Immature natural killer cell (primary cell): ENCODE measurements around the gene CPEB3. TPM values are rescaled to one million over a fixed set of nuclear protein-coding genes. Genes with fewer than 3 reads are reported as not detected.
"Not testable (repeated sequence)": the region's sequence is repeated elsewhere in the genome, so short reads cannot be mapped to it uniquely, and the experiment has no call there.

Experiments
- DNase-seq, 3 donors: peaks; one replicate each; pipeline ENCODE4 v3.0.0; 2022; ENCODE audit warnings: mixed read lengths in 1 of 3
- H3K27ac Mint-ChIP-seq, 6 donors: one replicate each; pipeline ENCODE4 v1.8.0; 2020; ENCODE audit warnings: mixed read lengths in 6 of 6, mild to moderate bottlenecking in 5 of 6, inconsistent platforms in 4 of 6, moderate library complexity in 3 of 6
- H3K27me3 Mint-ChIP-seq, 3 donors: one replicate each; pipeline ENCODE4 v1.8.0; 2020 to 2021; ENCODE audit warnings: low read depth in 3 of 3, mild to moderate bottlenecking in 3 of 3, mixed read lengths in 3 of 3, moderate library complexity in 3 of 3, inconsistent platforms in 1 of 3
- H3K36me3 Mint-ChIP-seq, 3 donors: one replicate each; pipeline ENCODE4 v1.8.0; 2020; ENCODE audit warnings: mixed read lengths in 3 of 3, inconsistent platforms in 2 of 3, mild to moderate bottlenecking in 2 of 3
- H3K4me1 Mint-ChIP-seq, 2 donors: one replicate each; pipeline ENCODE4 v1.8.0; 2020; ENCODE audit warnings: inconsistent platforms in 2 of 2, mild to moderate bottlenecking in 2 of 2, mixed read lengths in 2 of 2, moderate library complexity in 1 of 2
- H3K4me3 Mint-ChIP-seq, 5 donors: one replicate each; pipeline ENCODE4 v1.8.0; 2020; ENCODE audit warnings: mild to moderate bottlenecking in 5 of 5, mixed read lengths in 5 of 5, inconsistent platforms in 3 of 5, moderate library complexity in 3 of 5
- H3K9me3 Mint-ChIP-seq, 6 donors: one replicate each; pipeline ENCODE4 v1.8.0; 2020; ENCODE audit warnings: mild to moderate bottlenecking in 6 of 6, mixed read lengths in 6 of 6, inconsistent platforms in 4 of 6, moderate library complexity in 3 of 6
- polyA plus RNA-seq, 3 donors: library from polyadenylated mRNA; unstranded; fragments of 300-500 nt; fragmentation: Illumina TruSeq; gene quantifications; one replicate each; pipeline ENCODE4 v1.2.3, GENCODE V29; 2021

The CPEB3 gene
- polyA plus RNA-seq, 3 donors from 2014 or later, result 0.63 to 1.1 TPM; not detected in 1

GRCh38 chr10:92218569-92218968 is 72.3 kb downstream of the CPEB3 start:
- Mint-ChIP-seq H3K4me3 (no peak overlapping the region), H3K27me3 (no peaks in the 10 kb centered on the region), H3K9me3 (no peaks in the 10 kb centered on the region), H3K36me3 (peaks cover 0 to 2% (median 0%) of the 10 kb centered on the region in 3 donors), H3K4me1 (no peaks in the 10 kb centered on the region), H3K27ac (no peak overlapping the region)
- DNase-seq, result no peak

GRCh38 chr10:92216608-92217007 is 74.3 kb downstream of the CPEB3 start:
- H3K4me1 Mint-ChIP-seq, DNase-seq, H3K27ac Mint-ChIP-seq, H3K27me3 Mint-ChIP-seq, H3K4me3 Mint-ChIP-seq, H3K9me3 Mint-ChIP-seq, H3K36me3 Mint-ChIP-seq: not testable (repeated sequence)

- not testable (repeated sequence) for H3K9me3 Mint-ChIP-seq, DNase-seq, H3K4me3 Mint-ChIP-seq, H3K36me3 Mint-ChIP-seq, H3K27ac Mint-ChIP-seq, H3K27me3 Mint-ChIP-seq, H3K4me1 Mint-ChIP-seq
Measured at GRCh38 chr10:92215222-92215621, 75.7 kb downstream of the CPEB3 start.

GRCh38 chr10:92213049-92213448 is 77.8 kb downstream of the CPEB3 start:
- Mint-ChIP-seq H3K4me1 (peaks cover 8 to 12% of the 10 kb centered on the region in 2 donors), H3K27me3 (no peaks in the 10 kb centered on the region), H3K36me3 (no peaks in the 10 kb centered on the region), H3K9me3 (no peaks in the 10 kb centered on the region), H3K27ac (peak overlapping the region in 5 of 6 donors; percentile 7 to 58 (median 27)), H3K4me3 (peak overlapping the region in 1 of 5 donors; percentile 14)
- DNase-seq, result no peak

- peaks cover 0 to 3% (median 0%) of the 10 kb centered on the region in 3 donors for H3K36me3 Mint-ChIP-seq
- DNase-seq, result no peak
- H3K27ac Mint-ChIP-seq, result no peak overlapping the region
- H3K4me3 Mint-ChIP-seq, result no peak overlapping the region
- no peaks in the 10 kb centered on the region for H3K9me3 Mint-ChIP-seq
- H3K27me3 Mint-ChIP-seq, result no peaks in the 10 kb centered on the region
- peaks cover 8 to 12% of the 10 kb centered on the region in 2 donors for H3K4me1 Mint-ChIP-seq
Measured at GRCh38 chr10:92208736-92209135, 82.1 kb downstream of the CPEB3 start.

GRCh38 chr10:92208157-92208720 is 82.6 kb downstream of the CPEB3 start:
- no peaks in the 10 kb centered on the region for H3K9me3 Mint-ChIP-seq
- H3K4me3 Mint-ChIP-seq, result no peak overlapping the region
- no peak for DNase-seq
- peaks cover 8 to 12% of the 10 kb centered on the region in 2 donors for H3K4me1 Mint-ChIP-seq
- H3K36me3 Mint-ChIP-seq, result peaks cover 0 to 3% (median 0%) of the 10 kb centered on the region in 3 donors
- H3K27me3 Mint-ChIP-seq, result no peaks in the 10 kb centered on the region
- no peak overlapping the region for H3K27ac Mint-ChIP-seq

- Mint-ChIP-seq H3K36me3 (peaks cover 0 to 3% (median 0%) of the 10 kb centered on the region in 3 donors), H3K9me3 (no peaks in the 10 kb centered on the region), H3K27ac (no peak overlapping the region), H3K4me1 (peaks cover 6 to 12% of the 10 kb centered on the region in 2 donors), H3K27me3 (no peaks in the 10 kb centered on the region), H3K4me3 (no peak overlapping the region)
- DNase-seq, result no peak
Measured at GRCh38 chr10:92207061-92207460, 83.8 kb downstream of the CPEB3 start.

- Mint-ChIP-seq H3K4me3 (no peak overlapping the region), H3K4me1 (no peaks in the 10 kb centered on the region), H3K27me3 (no peaks in the 10 kb centered on the region), H3K36me3 (peaks cover 0 to 3% (median 0%) of the 10 kb centered on the region in 3 donors), H3K9me3 (no peaks in the 10 kb centered on the region), H3K27ac (peak overlapping the region in 1 of 6 donors; percentile 13)
- DNase-seq, result no peak
Measured at GRCh38 chr10:92203919-92204623, 86.8 kb downstream of the CPEB3 start.

- DNase-seq, result no peak
- no peak overlapping the region for H3K27ac Mint-ChIP-seq
- H3K4me1 Mint-ChIP-seq, result peaks cover 0 to 5% of the 10 kb centered on the region in 2 donors
- no peaks in the 10 kb centered on the region for H3K36me3 Mint-ChIP-seq
- H3K9me3 Mint-ChIP-seq, result no peaks in the 10 kb centered on the region
- H3K27me3 Mint-ChIP-seq, result no peaks in the 10 kb centered on the region
- no peak overlapping the region for H3K4me3 Mint-ChIP-seq
Measured at GRCh38 chr10:92202536-92202935, 88.3 kb downstream of the CPEB3 start.

GRCh38 chr10:92200564-92200963 is 90.3 kb downstream of the CPEB3 start:
- DNase-seq, result no peak
- no peak overlapping the region for H3K4me3 Mint-ChIP-seq
- no peaks in the 10 kb centered on the region for H3K36me3 Mint-ChIP-seq
- no peaks in the 10 kb centered on the region for H3K27me3 Mint-ChIP-seq
- H3K27ac Mint-ChIP-seq, result no peak overlapping the region
- no peaks in the 10 kb centered on the region for H3K9me3 Mint-ChIP-seq
- H3K4me1 Mint-ChIP-seq, result peaks cover 0 to 5% of the 10 kb centered on the region in 2 donors

GRCh38 chr10:92187101-92187500 is 103.8 kb downstream of the CPEB3 start:
- H3K27ac Mint-ChIP-seq, result no peak overlapping the region
- H3K27me3 Mint-ChIP-seq, result peaks cover 0 to 2% (median 0%) of the 10 kb centered on the region in 3 donors
- no peaks in the 10 kb centered on the region for H3K9me3 Mint-ChIP-seq
- no peak overlapping the region for H3K4me3 Mint-ChIP-seq
- DNase-seq, result no peak
- peaks cover 4 to 8% (median 8%) of the 10 kb centered on the region in 3 donors for H3K36me3 Mint-ChIP-seq
- H3K4me1 Mint-ChIP-seq, result no peaks in the 10 kb centered on the region

- no peak overlapping the region for H3K4me3 Mint-ChIP-seq
- H3K27me3 Mint-ChIP-seq, result no peaks in the 10 kb centered on the region
- no peaks in the 10 kb centered on the region for H3K9me3 Mint-ChIP-seq
- H3K4me1 Mint-ChIP-seq, result no peaks in the 10 kb centered on the region
- H3K36me3 Mint-ChIP-seq, result peaks cover 4 to 12% (median 12%) of the 10 kb centered on the region in 3 donors
- DNase-seq, result no peak
- H3K27ac Mint-ChIP-seq, result no peak overlapping the region
Measured at GRCh38 chr10:92184977-92185376, 105.9 kb downstream of the CPEB3 start.

- Mint-ChIP-seq H3K4me3 (no peak overlapping the region), H3K36me3 (peaks cover 4 to 16% (median 9%) of the 10 kb centered on the region in 3 donors), H3K4me1 (no peaks in the 10 kb centered on the region), H3K27me3 (no peaks in the 10 kb centered on the region), H3K27ac (no peak overlapping the region), H3K9me3 (no peaks in the 10 kb centered on the region)
- no peak for DNase-seq
Measured at GRCh38 chr10:92183199-92183598, 107.7 kb downstream of the CPEB3 start.

GRCh38 chr10:92181575-92181974 is 109.3 kb downstream of the CPEB3 start:
- Mint-ChIP-seq H3K4me1 (no peaks in the 10 kb centered on the region), H3K9me3 (no peaks in the 10 kb centered on the region), H3K36me3 (peaks cover 10 to 20% (median 12%) of the 10 kb centered on the region in 3 donors), H3K27ac (no peak overlapping the region), H3K4me3 (no peak overlapping the region), H3K27me3 (peaks cover 0 to 2% (median 0%) of the 10 kb centered on the region in 3 donors)
- no peak for DNase-seq
